GM18526 (cell line): ENCODE results near the gene ZNF428.

Source experiments
- POLR2A ChIP-seq: IDR thresholded peaks from 3 replicates; pipeline ENCODE4 v1.6.1; 2011; ENCODE audit not compliant: insufficient read length; ENCODE audit errors: extremely low read depth

Gene ZNF428

DNA sequence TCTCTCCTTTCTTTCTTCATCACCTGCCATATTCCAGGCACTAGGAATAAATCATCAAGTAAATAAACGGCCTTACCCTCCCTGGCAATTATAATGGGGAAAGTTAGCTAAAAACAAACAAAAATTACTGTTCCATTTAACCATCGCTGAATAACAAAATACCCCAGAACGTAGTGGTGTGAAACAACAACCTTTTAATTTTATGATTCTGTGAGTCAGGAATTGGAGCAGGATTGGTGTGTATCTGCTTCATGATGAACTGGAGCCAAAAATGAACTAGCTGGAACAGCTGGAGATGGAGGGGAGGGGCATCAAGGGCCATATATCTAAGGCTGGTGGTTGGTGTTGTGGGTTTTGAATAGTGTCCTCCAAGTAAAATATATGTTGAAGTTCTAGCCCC, 23.9 kb upstream of the ZNF428 start:
- no peak for TF ChIP-seq POLR2A

- no peak for TF ChIP-seq POLR2A
These were observed 23.1 kb upstream of the ZNF428 start for GRCh38 chr19:43642531-43642930.

DNA sequence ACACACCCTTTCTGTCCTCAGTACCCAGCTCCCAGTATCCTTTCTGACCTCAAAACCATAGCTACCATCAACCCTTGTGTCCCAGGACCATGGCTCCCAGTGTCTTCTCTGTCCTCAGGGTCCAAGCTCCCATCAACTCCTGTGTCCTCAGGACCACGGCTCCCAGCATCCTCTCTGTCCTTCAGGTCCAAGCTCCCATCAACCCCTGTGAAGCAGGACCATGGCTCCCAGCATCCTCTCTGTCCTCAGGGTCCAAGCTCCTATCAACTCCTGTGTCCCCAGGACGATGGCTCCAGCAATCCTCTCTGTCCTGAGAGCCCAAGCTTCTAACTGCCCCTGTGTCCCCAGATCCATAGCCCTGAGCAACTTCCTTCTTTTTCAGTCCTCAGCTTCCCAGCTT, 21.9 kb upstream of the ZNF428 start:
- TF ChIP-seq POLR2A, result no peak

- TF ChIP-seq POLR2A, result no peak
These were observed 21.0 kb upstream of the ZNF428 start for GRCh38 chr19:43640424-43640757.

- no peak for TF ChIP-seq POLR2A
These were observed 20.3 kb upstream of the ZNF428 start, which contains the start of gene CADM4 for GRCh38 chr19:43639519-43640423. TSS of gene CADM4 (minus strand) at chr19:43639850. CDS start at chr19:43639790, 60 bp downstream.

DNA sequence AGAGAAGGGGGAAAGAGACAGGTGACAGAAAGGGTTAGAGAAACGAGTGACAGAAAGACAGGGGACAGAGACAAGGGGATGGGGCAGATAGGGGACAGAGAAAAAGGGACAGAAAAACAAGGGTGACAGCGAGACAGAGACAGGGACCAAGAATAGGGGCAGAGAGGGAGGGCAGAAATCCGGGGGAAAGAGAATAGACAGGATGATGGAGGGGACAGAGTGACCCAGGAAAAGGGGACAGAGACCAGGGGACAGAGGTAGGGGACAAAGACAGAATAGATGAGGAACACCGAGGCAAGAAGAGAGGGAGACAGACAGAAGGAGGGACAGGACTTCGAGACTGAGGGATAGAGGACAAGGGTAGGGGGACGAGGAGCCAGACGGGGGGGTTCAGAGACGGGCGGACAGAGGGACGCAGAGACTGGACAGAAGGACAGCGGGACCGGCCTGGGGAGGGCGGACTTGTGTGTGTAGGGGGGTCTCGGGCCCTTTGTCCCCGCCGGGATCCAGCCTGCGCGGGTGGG, 19.6 kb upstream of the ZNF428 start:
- TF ChIP-seq POLR2A, result no peak

DNA sequence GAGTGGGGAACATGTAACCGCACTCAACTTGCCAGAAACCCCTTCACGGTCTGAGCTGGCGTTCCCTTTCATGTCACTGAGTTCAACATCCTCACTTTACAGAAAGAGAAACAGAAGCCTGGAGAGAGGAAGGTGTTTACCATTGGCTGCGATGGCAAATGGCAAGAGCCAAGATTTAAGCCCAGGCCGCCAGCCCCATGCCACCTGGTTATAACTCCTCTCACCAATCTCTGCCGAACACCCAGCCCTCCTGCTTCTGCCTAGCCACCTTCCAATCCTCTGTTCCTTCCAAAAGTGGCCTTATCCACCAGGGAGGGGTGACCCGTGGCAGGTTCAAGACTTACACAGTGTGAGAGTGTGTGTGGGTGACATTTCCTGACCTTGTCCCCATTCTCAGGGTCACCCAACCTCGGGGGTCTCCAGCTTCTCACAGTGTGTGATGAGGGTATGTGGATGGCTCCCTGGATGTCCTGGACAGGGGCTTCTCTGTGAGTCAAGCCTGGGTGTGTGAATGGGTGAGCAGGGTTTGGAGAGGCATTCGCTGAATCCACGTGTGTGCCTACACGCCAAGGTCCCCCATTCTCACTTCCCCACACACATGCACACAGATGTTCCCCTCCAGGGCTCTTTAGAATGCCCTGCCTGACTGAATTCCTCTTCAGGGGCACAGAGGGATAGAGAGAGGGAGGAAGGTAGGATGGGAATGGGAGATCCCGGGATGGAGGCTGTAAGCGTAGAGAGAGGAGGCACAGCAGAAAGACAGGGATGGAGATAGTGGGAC, 19.0 kb upstream of the ZNF428 start:
- no peak for TF ChIP-seq POLR2A

GRCh38 chr19:43636121-43636683, 16.8 kb upstream of the ZNF428 start:
- TF ChIP-seq POLR2A, result no peak

DNA sequence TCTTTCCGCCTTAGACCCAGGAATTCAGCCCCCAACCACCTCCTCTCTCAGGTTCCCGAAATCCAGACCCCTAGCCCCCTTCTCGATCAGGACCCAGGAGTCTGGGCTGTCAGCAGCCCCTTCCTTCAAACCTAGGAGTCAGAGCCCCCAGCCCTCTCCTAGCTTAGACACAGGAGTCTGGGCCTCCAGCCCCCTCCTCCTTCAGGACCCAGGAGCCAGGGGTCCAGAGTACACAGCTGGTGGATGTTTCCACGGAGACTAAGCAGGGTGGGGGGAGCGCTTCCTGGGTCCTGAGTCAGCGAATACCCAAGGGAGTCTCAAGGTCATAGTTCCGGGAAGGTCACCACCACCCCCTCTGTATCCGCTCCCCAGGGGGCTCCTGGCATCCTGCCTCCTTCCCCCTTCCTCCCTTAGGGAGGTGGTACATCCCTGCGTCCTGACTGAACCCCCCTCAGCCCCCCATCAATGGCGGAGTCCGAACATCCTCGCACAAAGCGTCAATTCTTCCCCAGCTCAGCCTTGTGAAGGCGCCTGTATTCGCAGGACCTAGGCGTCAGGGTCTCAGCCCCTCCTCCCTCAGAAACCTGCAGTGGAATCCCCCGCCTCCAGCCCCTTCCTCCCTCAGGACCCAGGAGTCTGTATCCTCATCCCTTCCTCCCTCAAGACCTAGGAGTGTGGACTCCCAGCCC, 15.6 kb upstream of the ZNF428 start:
- no peak for TF ChIP-seq POLR2A

- no peak for TF ChIP-seq POLR2A
These were observed 15.1 kb upstream of the ZNF428 start for GRCh38 chr19:43634506-43634871.

- no peak for TF ChIP-seq POLR2A
These were observed 14.6 kb upstream of the ZNF428 start for GRCh38 chr19:43634068-43634467.

GRCh38 chr19:43633520-43633919, 14.1 kb upstream of the ZNF428 start:
- no peak for TF ChIP-seq POLR2A

DNA sequence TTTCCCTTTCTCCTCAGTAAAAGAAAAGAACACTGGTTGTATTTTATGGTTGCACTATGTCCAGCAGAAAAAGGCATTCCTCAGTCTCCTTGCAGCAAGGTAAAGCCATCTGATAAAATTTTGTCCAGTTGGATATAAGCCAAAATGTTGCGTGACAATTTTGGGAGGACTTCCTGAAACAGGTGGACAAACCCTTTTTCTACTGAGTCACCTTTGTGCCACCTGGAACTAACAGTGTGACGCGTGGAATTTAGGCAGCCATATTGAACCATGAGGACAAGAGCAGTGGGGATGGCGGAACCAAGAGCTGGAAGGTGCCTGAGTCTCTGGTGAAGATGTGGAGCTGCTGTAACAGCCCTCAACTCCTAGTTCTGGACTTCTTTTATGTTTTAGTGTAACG, 12.1 kb upstream of the ZNF428 start:
- no peak for TF ChIP-seq POLR2A

DNA sequence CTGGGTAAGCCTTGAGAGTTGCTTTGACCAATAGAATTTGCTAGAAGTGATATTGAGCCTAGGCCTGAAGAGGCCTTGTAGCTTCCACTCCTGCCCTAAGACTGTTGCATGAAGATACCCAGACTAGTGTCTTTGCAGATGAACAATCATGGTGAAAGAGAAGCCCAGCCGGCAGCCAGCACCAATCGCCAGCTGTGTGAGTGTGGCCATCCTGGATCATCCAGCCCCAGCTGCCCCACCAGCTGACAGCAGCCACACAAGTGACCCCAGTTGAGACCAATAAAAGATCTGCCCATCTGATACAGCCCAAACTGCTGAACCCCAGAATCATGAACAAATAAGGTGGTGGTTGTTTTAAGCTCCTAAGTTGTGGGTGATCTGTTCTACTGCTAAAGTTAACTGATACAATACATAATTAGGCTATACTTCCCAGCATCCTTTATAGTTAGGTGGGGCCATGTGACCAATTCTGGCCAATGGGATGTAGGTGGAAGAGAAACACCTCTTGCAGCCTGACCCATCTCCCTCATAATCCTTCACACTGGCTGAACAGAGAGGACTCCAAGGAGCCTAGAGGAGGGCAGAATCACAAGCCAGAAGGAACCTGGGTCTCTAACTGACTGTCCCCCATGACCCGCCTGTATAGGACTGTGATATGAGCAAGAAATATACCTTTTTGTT, 9.4 kb upstream of the ZNF428 start:
- TF ChIP-seq POLR2A, result no peak

- no peak for TF ChIP-seq POLR2A
These were observed 7.4 kb upstream of the ZNF428 start for GRCh38 chr19:43626838-43627237.

GRCh38 chr19:43625918-43626579, 6.6 kb upstream of the ZNF428 start:
- TF ChIP-seq POLR2A, result no peak
